ENCODE measurements around the gene PSEN2.
"Not testable (repeated sequence)": the region's sequence is repeated elsewhere in the genome, so short reads cannot be mapped to it uniquely, and the experiment has no call there.

PSEN2 gene

DNA sequence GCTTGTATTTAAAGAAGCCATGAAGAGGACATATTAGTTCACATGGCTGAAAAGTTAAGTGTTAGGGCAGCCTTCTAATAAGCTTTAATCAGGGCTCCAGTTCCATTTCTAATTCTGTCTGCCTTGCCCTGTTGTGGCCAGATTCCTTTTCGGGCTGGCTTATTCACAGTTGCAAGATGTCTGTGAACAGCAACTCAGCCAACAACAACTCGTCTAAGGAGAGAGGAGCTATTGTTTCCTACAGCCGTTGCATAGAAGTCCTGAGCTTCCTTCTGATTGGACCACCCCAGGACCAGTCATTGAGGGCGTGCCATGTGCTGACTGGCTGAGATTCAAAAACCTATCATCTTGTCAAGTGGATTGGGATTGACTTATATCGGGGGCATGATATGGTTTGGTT lies 51.1 kb downstream of the PSEN2 start:
- H3K36me3 ChIP-seq (ENCODE audit: insufficient read depth, low read length) = no peaks in the 10 kb centered on the region
- TF ChIP-seq FOXP2 (optimal IDR thresholded peaks at IDR 0.05; ENCODE audit: control extremely low read depth, extremely low read length, insufficient read depth) (no peak), POLR2AphosphoS5 (IDR thresholded peaks at IDR 0.05; ENCODE audit: borderline replicate concordance, low read depth, low read length) (no peak), EZH2 (IDR thresholded peaks at IDR 0.05) (no peak)
- no peak overlapping the region for H3K27ac ChIP-seq
- H3K9ac ChIP-seq (ENCODE audit: insufficient read length) = no peak overlapping the region
- no peak overlapping the region for H3K4me3 ChIP-seq
- no peaks in the 10 kb centered on the region for H3K9me3 ChIP-seq (ENCODE audit: low read depth, low read length)
- DNase-seq (ENCODE audit: low read depth, low spot score) = no peak

DNA sequence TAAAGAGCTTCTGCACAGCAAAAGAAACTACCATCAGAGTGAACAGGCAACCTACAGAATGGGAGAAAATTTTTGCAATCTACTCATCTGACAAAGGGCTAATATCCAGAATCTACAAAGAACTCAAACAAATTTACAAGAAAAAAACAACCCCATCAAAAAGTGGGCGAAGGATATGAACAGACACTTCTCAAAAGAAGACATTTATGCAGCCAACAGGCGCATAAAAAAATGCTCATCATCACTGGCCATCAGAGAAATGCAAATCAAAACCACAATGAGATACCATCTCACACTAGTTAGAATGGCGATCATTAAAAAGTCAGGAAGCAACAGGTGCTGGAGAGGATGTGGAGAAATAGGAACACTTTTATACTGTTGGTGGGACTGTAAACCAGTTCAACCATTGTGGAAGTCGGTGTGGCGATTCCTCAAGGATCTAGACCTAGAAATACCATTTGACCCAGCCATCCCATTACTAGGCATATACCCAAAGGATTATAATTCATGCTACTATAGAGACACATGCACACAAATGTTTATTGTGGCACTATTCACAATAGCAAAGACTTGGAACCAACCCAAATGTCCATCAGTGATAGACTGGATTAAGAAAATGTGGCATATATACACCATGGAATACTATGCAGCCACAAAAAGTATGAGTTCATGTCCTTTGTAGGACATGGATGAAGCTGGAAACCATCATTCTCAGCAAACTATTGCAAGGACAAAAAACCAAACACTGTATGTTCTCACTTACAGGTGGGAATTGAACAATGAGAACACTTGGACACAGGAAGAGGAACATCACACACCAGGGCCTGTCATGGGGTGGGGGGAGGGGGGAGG lies 59.1 kb downstream of the PSEN2 start:
- not testable (repeated sequence) for H3K9ac ChIP-seq (ENCODE audit: insufficient read length); H3K27ac ChIP-seq; DNase-seq (ENCODE audit: low read depth, low spot score); H3K4me3 ChIP-seq; H3K36me3 ChIP-seq (ENCODE audit: insufficient read depth, low read length); H3K9me3 ChIP-seq (ENCODE audit: low read depth, low read length)

DNA sequence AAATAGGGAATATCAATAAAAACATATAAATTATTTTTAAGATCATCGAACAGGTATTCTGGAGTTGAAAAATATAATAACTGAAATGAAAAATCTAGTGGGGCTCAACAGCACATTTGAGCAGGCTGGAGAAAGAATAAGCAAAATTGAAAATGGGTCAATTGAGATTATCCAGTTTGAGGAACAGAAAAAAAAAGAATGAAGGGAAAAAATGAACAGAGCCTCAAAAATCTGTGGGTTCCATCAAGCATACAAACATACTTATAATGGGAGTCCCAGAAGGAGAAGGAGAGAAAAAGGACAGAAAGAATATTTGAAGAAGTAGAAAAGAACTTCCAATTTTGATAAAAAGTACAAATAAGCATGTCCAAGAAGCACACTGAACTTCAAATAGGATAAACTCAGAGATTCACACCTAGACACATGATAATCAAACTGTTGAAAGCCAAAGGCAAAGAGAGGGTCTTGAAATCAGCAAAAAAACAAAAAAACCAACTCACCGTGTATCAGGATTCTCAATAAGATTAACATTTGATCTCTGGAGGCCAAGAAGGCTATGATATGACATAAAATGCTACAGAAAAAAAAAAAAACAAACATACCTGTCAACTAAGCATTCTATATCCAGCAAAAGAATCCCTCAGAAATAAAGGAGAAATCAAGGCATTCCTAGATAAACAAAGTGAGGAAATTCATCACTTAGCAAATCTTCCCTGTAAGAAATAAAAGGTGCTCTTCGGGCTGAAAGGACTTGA lies 64.2 kb downstream of the PSEN2 start:
- DNase-seq (ENCODE audit: low read depth, low spot score) = no peak
- TF ChIP-seq FOXP2 (optimal IDR thresholded peaks at IDR 0.05; ENCODE audit: control extremely low read depth, extremely low read length, insufficient read depth) = no peak
- no peak for TF ChIP-seq POLR2AphosphoS5 (IDR thresholded peaks at IDR 0.05; ENCODE audit: borderline replicate concordance, low read depth, low read length)
- no peak for TF ChIP-seq EZH2 (IDR thresholded peaks at IDR 0.05)

DNA sequence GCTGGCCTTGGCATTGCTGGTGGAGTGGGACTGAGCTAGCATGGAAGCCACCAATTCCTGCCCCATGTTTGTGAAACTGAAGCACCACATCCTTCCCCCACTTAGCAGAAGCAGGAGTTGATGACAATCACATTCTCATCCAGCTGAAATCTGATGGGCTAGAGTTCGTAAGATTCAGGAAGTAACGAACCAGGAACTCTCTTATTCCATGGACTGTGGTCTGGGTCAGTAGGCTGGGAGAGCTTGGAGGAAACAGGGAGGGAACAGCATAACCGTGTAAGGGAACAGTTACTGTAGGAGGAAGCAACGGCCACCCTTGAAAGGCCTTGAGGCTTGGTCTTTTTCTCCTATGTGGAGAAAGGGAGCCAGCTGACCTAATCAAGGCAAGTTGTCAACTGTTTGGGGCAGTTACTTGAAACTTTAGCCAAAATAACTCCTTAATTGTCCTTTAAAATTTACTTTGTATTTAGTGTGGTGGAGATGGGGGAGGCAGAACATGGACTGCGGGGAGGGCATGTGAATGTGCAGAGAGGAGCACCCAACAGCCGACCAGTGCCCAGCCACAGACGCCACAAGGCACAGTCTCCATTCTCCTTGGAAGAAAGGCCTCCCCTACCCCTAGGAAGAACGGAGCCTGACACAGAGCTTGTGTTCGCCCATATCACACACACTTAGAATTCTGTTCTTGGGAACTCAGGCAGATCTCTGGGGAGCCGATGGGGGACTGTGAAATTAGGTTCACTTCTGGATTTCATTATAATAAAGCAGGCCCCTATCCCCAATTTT lies 67.7 kb downstream of the PSEN2 start:
- Histone ChIP-seq H3K9ac (ENCODE audit: insufficient read length) (peak overlapping the region; percentile 85), H3K36me3 (ENCODE audit: insufficient read depth, low read length) (no peaks in the 10 kb centered on the region), H3K9me3 (ENCODE audit: low read depth, low read length) (peaks cover 5% of the 10 kb centered on the region; the same call in 1 of the 2 replicates), H3K4me3 (peak overlapping the region; percentile 85), H3K27ac (peak overlapping the region; percentile 83; the same call in 1 of the 2 replicates)
- TF ChIP-seq POLR2AphosphoS5 (IDR thresholded peaks at IDR 0.05; ENCODE audit: borderline replicate concordance, low read depth, low read length) = no peak
- no peak for TF ChIP-seq FOXP2 (optimal IDR thresholded peaks at IDR 0.05; ENCODE audit: control extremely low read depth, extremely low read length, insufficient read depth)
- TF ChIP-seq EZH2 (IDR thresholded peaks at IDR 0.05) = no peak
- DNase-seq (ENCODE audit: low read depth, low spot score) = no peak

More for the DNA sequence above, 64.2 kb downstream of the PSEN2 start:
- Histone ChIP-seq H3K4me3 (no peak overlapping the region), H3K9ac (ENCODE audit: insufficient read length) (no peak overlapping the region), H3K9me3 (ENCODE audit: low read depth, low read length) (peaks cover 5% of the 10 kb centered on the region; the same call in 1 of the 2 replicates), H3K27ac (no peak overlapping the region), H3K36me3 (ENCODE audit: insufficient read depth, low read length) (no peaks in the 10 kb centered on the region)

DNA sequence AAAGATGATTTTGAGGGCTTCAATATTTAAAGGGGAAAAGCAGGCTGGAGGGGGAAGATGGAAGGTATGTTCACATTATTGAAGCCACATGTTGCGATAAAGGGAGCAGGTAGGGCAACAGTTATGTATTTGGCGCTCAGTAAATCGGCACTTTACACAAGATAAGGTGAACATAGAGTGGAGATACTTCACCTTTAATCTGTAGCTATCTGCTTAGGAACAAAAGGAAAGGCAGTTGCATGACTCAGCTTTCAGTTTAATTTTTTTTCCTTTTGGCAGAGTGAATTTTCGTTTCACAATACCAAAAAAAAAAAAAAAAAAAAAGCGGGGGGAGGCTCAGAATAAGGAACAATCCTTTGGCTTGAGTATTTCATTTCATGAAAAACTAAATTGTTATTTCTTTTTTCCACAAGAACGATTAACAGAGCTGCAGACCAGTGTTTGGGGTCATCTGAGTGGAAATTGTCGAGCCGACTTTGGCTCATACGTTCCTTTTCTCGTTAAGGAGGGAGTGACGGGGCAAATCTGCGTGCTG lies 68.6 kb downstream of the PSEN2 start:
- DNase-seq (ENCODE audit: low read depth, low spot score) = no peak
- H3K4me3 ChIP-seq = peak overlapping the region; percentile 85
- H3K36me3 ChIP-seq (ENCODE audit: insufficient read depth, low read length) = no peaks in the 10 kb centered on the region
- TF ChIP-seq EZH2 (IDR thresholded peaks at IDR 0.05) = no peak
- no peak for TF ChIP-seq POLR2AphosphoS5 (IDR thresholded peaks at IDR 0.05; ENCODE audit: borderline replicate concordance, low read depth, low read length)
- no peak for TF ChIP-seq FOXP2 (optimal IDR thresholded peaks at IDR 0.05; ENCODE audit: control extremely low read depth, extremely low read length, insufficient read depth)
- H3K9me3 ChIP-seq (ENCODE audit: low read depth, low read length) = peaks cover 5% of the 10 kb centered on the region; the same call in 1 of the 2 replicates
- H3K27ac ChIP-seq = peak overlapping the region; percentile 83
- peak overlapping the region; percentile 85 for H3K9ac ChIP-seq (ENCODE audit: insufficient read length)

DNA sequence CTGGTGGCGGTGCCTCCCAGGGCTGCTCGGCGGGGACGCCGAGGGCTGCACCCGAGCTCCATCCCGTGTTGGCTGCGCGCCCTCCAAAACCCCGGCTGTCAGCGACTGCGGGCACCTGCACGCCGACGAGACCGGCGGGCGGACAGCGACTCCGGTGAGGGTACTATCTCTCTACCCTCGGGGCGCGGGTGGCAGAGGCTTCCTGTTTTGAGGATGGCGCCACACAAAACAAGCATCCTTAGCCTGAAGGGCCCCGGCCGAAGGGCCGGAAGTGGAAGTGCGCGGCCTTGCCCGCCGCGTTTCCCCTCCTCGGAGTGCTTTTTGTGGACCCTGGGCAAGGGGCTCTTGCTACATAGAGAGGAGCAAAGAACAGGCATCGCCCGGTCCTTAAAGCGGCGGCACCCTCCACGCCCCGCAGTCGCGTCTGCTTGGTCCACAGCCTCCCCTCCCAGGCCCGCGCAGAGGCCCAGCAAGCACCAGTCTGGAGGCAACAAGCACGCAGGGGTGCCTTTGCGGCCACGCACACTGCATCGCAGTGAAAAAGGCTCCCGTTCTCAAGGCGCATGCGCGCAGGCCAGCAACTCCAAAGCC lies 69.1 kb downstream of the PSEN2 start:
- DNase-seq (ENCODE audit: low read depth, low spot score) = no peak
- Histone ChIP-seq H3K9ac (ENCODE audit: insufficient read length) (peak overlapping the region; percentile 85), H3K27ac (peak overlapping the region; percentile 83), H3K36me3 (ENCODE audit: insufficient read depth, low read length) (no peaks in the 10 kb centered on the region), H3K9me3 (ENCODE audit: low read depth, low read length) (peaks cover 5% of the 10 kb centered on the region; the same call in 1 of the 2 replicates), H3K4me3 (peak overlapping the region; percentile 85)
- peak; percentile 52 for TF ChIP-seq FOXP2 (optimal IDR thresholded peaks at IDR 0.05; ENCODE audit: control extremely low read depth, extremely low read length, insufficient read depth)
- TF ChIP-seq POLR2AphosphoS5 (IDR thresholded peaks at IDR 0.05; ENCODE audit: borderline replicate concordance, low read depth, low read length) = peak; percentile 98
- TF ChIP-seq EZH2 (IDR thresholded peaks at IDR 0.05) = no peak

DNA sequence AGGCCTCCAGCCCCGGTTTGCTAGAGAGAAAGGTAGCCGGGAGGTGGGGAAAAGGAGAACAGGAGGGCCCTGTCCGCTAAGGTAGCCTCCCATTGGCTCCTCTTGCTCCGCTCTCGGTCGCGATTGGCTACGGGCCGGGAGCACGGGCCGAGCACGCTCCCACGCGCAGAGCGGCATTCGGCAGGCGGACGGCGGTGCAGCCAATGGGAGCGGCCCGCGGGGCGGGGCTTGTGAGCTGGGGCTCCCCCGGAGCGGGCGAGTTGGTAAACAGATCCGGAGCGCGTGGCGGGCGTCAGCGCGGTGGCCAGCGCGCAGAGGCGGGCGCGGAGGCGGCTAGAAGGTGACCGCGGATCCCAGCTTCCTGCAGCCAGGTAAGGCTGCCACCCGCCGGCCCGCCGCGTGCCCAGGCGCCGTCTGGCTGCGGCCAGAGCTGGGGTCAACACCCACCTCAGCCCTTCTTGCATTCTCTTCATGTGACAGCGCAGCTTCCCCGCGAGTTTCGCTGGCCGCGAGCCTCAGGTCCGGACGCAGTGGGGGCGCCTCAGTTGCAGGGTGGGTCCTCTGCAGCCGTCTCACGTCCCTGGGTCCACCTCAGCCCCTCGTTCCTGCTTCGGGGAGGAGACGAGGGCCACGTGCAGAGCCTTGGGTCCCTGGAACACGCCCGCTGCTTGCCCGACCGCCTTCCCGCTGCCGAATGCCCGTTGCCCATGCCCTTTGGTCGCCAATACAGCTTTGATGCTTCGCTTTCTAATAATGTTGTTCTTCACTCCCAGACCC lies 69.8 kb downstream of the PSEN2 start, which contains the start of gene COQ8A:
TSS of gene COQ8A (plus strand) at position 266 of the 777 bp plus-strand sequence. CDS start 21,092 bp downstream, outside the sequence.
- DNase-seq (ENCODE audit: low read depth, low spot score) = peak; percentile 94
- peak within 1 kb of the TSS; percentile 85 for H3K9ac ChIP-seq (ENCODE audit: insufficient read length)
- H3K9me3 ChIP-seq (ENCODE audit: low read depth, low read length) = no peaks in the 10 kb centered on the region
- H3K27ac ChIP-seq = peak within 1 kb of the TSS; percentile 83
- H3K36me3 ChIP-seq (ENCODE audit: insufficient read depth, low read length) = no peaks in the 10 kb centered on the region
- TF ChIP-seq EZH2 (IDR thresholded peaks at IDR 0.05) (no peak), FOXP2 (optimal IDR thresholded peaks at IDR 0.05; ENCODE audit: control extremely low read depth, extremely low read length, insufficient read depth) (peak; percentile 8)
- H3K4me3 ChIP-seq = peak within 1 kb of the TSS; percentile 87
